Measurements from ENCODE around the gene CEP83.

- no peak for TF ChIP-seq CTCF (IDR thresholded peaks at IDR 0.05; ENCODE audit: low read depth, low read length)
- 0 out of 2 replicates have a peak, but pooled peaks have one; percentile 50 for TF ChIP-seq EZH2phosphoT487 (IDR thresholded peaks at IDR 0.05; ENCODE audit: low read depth)
These were observed 154.3 kb downstream of the CEP83 start for GRCh38 chr12:94305130-94305957.
